ENCODE results near the gene STXBP4.
A peak's percentile ranks its signal among the peaks of the same experiment; 100 is the strongest.
"Not testable (repeated sequence)": the region's sequence is repeated elsewhere in the genome, so short reads cannot be mapped to it uniquely, and the experiment has no call there.

STXBP4 gene

GRCh38 chr17:55063885-55064874, 95.6 kb downstream of the STXBP4 start:
- no peaks in the 10 kb centered on the region for H3K27me3 Mint-ChIP-seq
- H3K27ac Mint-ChIP-seq, result no peak overlapping the region
- no peaks in the 10 kb centered on the region for H3K4me1 Mint-ChIP-seq
- ATAC-seq (no peak), DNase-seq (no peak)
- H3K9me3 Mint-ChIP-seq, result no peaks in the 10 kb centered on the region
- H3K4me3 Mint-ChIP-seq, result no peak overlapping the region

GRCh38 chr17:55067697-55068439, 99.3 kb downstream of the STXBP4 start:
- no peaks in the 10 kb centered on the region for H3K9me3 Mint-ChIP-seq
- no peak overlapping the region for H3K27ac Mint-ChIP-seq
- H3K27me3 Mint-ChIP-seq, result no peaks in the 10 kb centered on the region
- DNase-seq, result no peak
- no peak overlapping the region for H3K4me3 Mint-ChIP-seq
- H3K4me1 Mint-ChIP-seq, result no peaks in the 10 kb centered on the region
- no peak for ATAC-seq

- ATAC-seq (no peak), DNase-seq (no peak)
- Mint-ChIP-seq H3K27ac (no peak overlapping the region), H3K9me3 (no peaks in the 10 kb centered on the region), H3K4me1 (no peaks in the 10 kb centered on the region), H3K4me3 (no peak overlapping the region), H3K27me3 (no peaks in the 10 kb centered on the region)
Measured at GRCh38 chr17:55068862-55069811, 100.6 kb downstream of the STXBP4 start.

- Mint-ChIP-seq H3K27ac (no peak overlapping the region), H3K4me3 (no peak overlapping the region), H3K9me3 (no peaks in the 10 kb centered on the region), H3K27me3 (no peaks in the 10 kb centered on the region), H3K4me1 (no peaks in the 10 kb centered on the region)
- no peak for ATAC-seq
- no peak for DNase-seq
Measured at GRCh38 chr17:55069983-55070529, 101.5 kb downstream of the STXBP4 start.

DNA sequence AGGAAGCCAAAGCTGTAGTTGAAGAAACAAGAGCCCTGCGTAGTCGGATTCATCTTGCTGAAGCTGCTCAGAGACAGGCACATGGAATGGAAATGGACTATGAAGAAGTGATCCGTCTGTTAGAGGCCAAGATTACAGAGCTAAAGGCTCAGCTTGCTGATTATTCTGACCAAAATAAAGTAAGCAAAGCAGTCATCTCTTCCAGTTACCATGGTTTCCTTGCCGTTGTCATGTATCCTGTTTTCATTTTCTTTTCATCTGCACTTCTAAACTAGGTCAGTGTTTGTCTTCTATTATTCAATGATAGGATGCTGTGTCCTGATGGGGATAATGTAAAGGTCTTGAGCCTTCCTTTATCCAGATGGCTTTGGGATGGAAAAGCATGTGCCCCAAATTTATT, 104.3 kb downstream of the STXBP4 start:
- H3K9me3 Mint-ChIP-seq, result no peaks in the 10 kb centered on the region
- H3K4me1 Mint-ChIP-seq, result no peaks in the 10 kb centered on the region
- no peak overlapping the region for H3K4me3 Mint-ChIP-seq
- no peaks in the 10 kb centered on the region for H3K27me3 Mint-ChIP-seq
- H3K27ac Mint-ChIP-seq, result no peak overlapping the region
- ATAC-seq (no peak), DNase-seq (no peak)

- not testable (repeated sequence) for H3K9me3 Mint-ChIP-seq, ATAC-seq
Measured at GRCh38 chr17:55073467-55073866, 104.9 kb downstream of the STXBP4 start.

GRCh38 chr17:55081559-55081958, 113.0 kb downstream of the STXBP4 start:
- Mint-ChIP-seq H3K27ac (no peak overlapping the region), H3K4me1 (no peaks in the 10 kb centered on the region), H3K9me3 (no peaks in the 10 kb centered on the region), H3K27me3 (no peaks in the 10 kb centered on the region), H3K4me3 (no peak overlapping the region)
- DNase-seq (no peak), ATAC-seq (no peak)

More at GRCh38 chr17:55073467-55073866, 104.9 kb downstream of the STXBP4 start:
- not testable (repeated sequence) for H3K27me3 Mint-ChIP-seq, H3K4me1 Mint-ChIP-seq, H3K4me3 Mint-ChIP-seq, H3K27ac Mint-ChIP-seq, DNase-seq

DNA sequence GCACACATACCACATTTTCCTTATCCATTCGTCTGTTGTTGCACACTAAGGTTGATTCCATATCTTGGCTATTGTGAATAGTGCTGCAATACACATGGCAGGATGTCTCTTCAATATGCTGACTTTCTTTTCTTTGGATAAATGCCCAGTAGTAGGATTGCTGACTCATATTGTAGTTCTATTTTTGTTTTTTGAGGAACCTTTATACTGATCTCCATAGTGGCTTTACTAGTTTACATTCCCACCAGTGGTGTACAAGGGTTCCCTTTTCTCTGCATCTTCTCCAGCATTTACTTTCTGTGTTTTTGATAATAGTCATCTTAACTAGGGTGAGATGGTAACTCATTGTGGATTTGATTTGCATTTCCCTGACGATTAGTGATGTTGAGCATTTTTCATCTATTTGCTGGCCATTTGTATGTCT, 118.1 kb downstream of the STXBP4 start:
- DNase-seq (no peak), ATAC-seq (no peak)
- Mint-ChIP-seq H3K9me3 (no peaks in the 10 kb centered on the region), H3K4me1 (peaks cover 9% of the 10 kb centered on the region), H3K27me3 (no peaks in the 10 kb centered on the region), H3K27ac (no peak overlapping the region), H3K4me3 (no peak overlapping the region)

DNA sequence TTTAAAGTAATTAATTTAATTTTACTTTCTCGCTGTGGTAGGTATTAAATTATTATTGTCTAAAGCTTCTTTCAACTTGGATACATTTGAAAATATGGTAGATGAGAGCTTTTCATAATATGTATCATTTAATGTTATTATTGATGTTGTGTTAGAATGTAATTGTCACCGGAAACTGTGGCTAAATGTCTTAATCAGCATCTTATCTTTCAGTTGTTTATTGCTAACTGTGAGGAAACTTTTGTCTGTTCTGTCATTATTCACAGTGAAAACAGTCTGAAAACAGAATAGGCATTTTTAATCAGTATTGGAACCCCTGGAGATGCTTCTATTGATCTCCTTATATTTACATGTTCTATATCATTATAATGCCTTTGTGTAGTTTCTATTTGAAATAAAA, 120.7 kb downstream of the STXBP4 start:
- Mint-ChIP-seq H3K4me1 (peaks cover 9% of the 10 kb centered on the region), H3K27ac (no peak overlapping the region), H3K27me3 (no peaks in the 10 kb centered on the region), H3K4me3 (no peak overlapping the region), H3K9me3 (no peaks in the 10 kb centered on the region)
- ATAC-seq (no peak), DNase-seq (no peak)

- DNase-seq (peak; percentile 16 to 47), ATAC-seq (peak; percentile 99)
- no peaks in the 10 kb centered on the region for H3K27me3 Mint-ChIP-seq
- no peaks in the 10 kb centered on the region for H3K9me3 Mint-ChIP-seq
- H3K27ac Mint-ChIP-seq, result peak overlapping the region; percentile 13 to 70
- H3K4me3 Mint-ChIP-seq, result peak overlapping the region in 1 of 2 donors; percentile 49
- peaks cover 9% of the 10 kb centered on the region for H3K4me1 Mint-ChIP-seq
Measured at GRCh38 chr17:55090079-55090492, 121.5 kb downstream of the STXBP4 start.

GRCh38 chr17:55093353-55093752, 124.8 kb downstream of the STXBP4 start:
- peaks cover 9% of the 10 kb centered on the region for H3K4me1 Mint-ChIP-seq
- H3K27ac Mint-ChIP-seq, result no peak overlapping the region
- H3K9me3 Mint-ChIP-seq, result no peaks in the 10 kb centered on the region
- DNase-seq (no peak), ATAC-seq (no peak)
- H3K4me3 Mint-ChIP-seq, result no peak overlapping the region
- H3K27me3 Mint-ChIP-seq, result no peaks in the 10 kb centered on the region

GRCh38 chr17:55098765-55099164, 130.2 kb downstream of the STXBP4 start:
- no peak for ATAC-seq
- H3K27ac Mint-ChIP-seq, result no peak overlapping the region
- no peak overlapping the region for H3K4me3 Mint-ChIP-seq
- H3K4me1 Mint-ChIP-seq, result no peaks in the 10 kb centered on the region
- no peak for DNase-seq
- H3K27me3 Mint-ChIP-seq, result no peaks in the 10 kb centered on the region
- no peaks in the 10 kb centered on the region for H3K9me3 Mint-ChIP-seq

DNA sequence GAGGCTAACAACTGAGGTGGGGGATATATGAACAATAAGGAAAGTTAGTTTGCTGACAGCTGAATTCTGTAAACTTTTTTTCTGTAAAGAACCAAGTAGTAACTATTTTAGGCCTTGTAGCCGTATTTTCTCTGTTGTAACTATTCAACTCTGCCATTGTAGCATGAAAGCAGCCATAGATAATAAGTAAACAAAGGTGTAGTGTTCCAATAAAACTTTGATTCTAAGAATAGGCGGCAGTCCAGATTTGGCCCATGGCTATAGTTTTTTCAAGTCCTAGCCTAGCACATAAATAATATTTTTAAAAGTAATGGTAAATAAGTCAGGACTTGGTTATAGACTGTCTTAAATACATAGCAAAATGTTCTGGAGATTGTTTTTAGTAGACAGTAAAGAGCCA, 142.0 kb downstream of the STXBP4 start:
- no peak overlapping the region for H3K27ac Mint-ChIP-seq
- ATAC-seq (no peak), DNase-seq (no peak)
- no peaks in the 10 kb centered on the region for H3K4me1 Mint-ChIP-seq
- peaks cover 13 to 20% of the 10 kb centered on the region in 2 donors for H3K9me3 Mint-ChIP-seq
- no peaks in the 10 kb centered on the region for H3K27me3 Mint-ChIP-seq
- H3K4me3 Mint-ChIP-seq, result no peak overlapping the region

- H3K4me1 Mint-ChIP-seq, result no peaks in the 10 kb centered on the region
- ATAC-seq, result no peak
- H3K27ac Mint-ChIP-seq, result no peak overlapping the region
- peaks cover 0 to 4% of the 10 kb centered on the region in 2 donors for H3K9me3 Mint-ChIP-seq
- H3K4me3 Mint-ChIP-seq, result no peak overlapping the region
- no peaks in the 10 kb centered on the region for H3K27me3 Mint-ChIP-seq
- DNase-seq, result no peak
Measured at GRCh38 chr17:55114283-55114682, 145.7 kb downstream of the STXBP4 start.

DNA sequence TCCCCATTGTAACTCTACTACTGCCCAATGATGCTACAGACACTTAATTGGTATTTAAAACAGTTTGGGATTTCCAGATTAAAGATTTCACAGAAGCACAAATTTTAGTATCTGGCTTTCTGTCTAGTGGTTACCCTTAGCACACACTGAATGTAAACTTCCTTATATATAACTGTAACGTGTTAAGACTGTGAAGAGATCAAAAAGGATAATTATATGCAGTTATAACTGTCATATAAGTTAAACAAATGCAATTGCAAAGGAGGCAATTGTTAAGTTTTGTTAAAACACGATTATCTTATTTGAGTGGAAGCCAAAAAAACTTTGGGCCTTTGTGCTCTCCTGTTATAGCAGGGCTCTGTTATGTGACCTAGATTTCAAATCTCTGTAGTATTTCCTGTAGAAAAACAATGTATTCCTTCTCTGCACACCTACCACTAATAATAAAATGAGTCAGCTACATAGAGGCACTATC, 147.9 kb downstream of the STXBP4 start:
- ATAC-seq, result no peak

More for the DNA sequence above, 147.9 kb downstream of the STXBP4 start:
- no peak for DNase-seq
- no peaks in the 10 kb centered on the region for H3K4me1 Mint-ChIP-seq
- H3K9me3 Mint-ChIP-seq, result no peaks in the 10 kb centered on the region
- no peaks in the 10 kb centered on the region for H3K27me3 Mint-ChIP-seq
- no peak overlapping the region for H3K4me3 Mint-ChIP-seq
- H3K27ac Mint-ChIP-seq, result no peak overlapping the region

All from stimulated activated naive CD8-positive, alpha-beta T cell treated with anti-CD3 and anti-CD28 coated beads, Interleukin-15, amount 100 ng/mL, for 72 hours (primary cell).